Stimulated activated CD8-positive, alpha-beta memory T cell treated with anti-CD3 and anti-CD28 coated beads, Interleukin-4, amount 100 ng/mL, for 48 hours (primary cell): ENCODE results near the gene GPRC5B.

Experiments
- DNase-seq: peaks from one replicate; pipeline ENCODE4 v3.0.0-alpha.2; 2020

Gene GPRC5B

GRCh38 chr16:19896951-19897350, 12.3 kb upstream of the GPRC5B start:
- DNase-seq: no peak

GRCh38 chr16:19894586-19894985, 9.9 kb upstream of the GPRC5B start:
- DNase-seq: no peak

GRCh38 chr16:19892902-19893301, 8.3 kb upstream of the GPRC5B start:
- no peak for DNase-seq

- no peak for DNase-seq
Observed at GRCh38 chr16:19890901-19891300, 6.3 kb upstream of the GPRC5B start.

- DNase-seq: no peak
Observed at GRCh38 chr16:19888834-19889233, 4.2 kb upstream of the GPRC5B start.

- DNase-seq: peak; percentile 89
Observed at GRCh38 chr16:19886073-19886941, 1.7 kb upstream of the GPRC5B start.

- peak; percentile 40 for DNase-seq
Observed at GRCh38 chr16:19885451-19886072, 914 bp upstream of the GPRC5B start.

GRCh38 chr16:19883966-19884485, 622 bp downstream of the GPRC5B start:
- DNase-seq: no peak

GRCh38 chr16:19883296-19883965, 1.2 kb downstream of the GPRC5B start:
- DNase-seq: no peak

GRCh38 chr16:19882646-19883045, 2.0 kb downstream of the GPRC5B start:
- no peak for DNase-seq

GRCh38 chr16:19882186-19882585, 2.5 kb downstream of the GPRC5B start:
- no peak for DNase-seq

GRCh38 chr16:19881783-19882182, 2.9 kb downstream of the GPRC5B start:
- no peak for DNase-seq

GRCh38 chr16:19881028-19881427, 3.6 kb downstream of the GPRC5B start:
- no peak for DNase-seq

- DNase-seq: no peak
Observed at GRCh38 chr16:19879241-19879792, 5.3 kb downstream of the GPRC5B start.

GRCh38 chr16:19878757-19879156, 5.9 kb downstream of the GPRC5B start:
- DNase-seq: no peak

- DNase-seq: no peak
Observed at GRCh38 chr16:19876501-19877059, 8.1 kb downstream of the GPRC5B start.

GRCh38 chr16:19875900-19876299, 8.7 kb downstream of the GPRC5B start:
- DNase-seq: no peak

GRCh38 chr16:19874851-19875546, 9.6 kb downstream of the GPRC5B start:
- no peak for DNase-seq

GRCh38 chr16:19874026-19874425, 10.6 kb downstream of the GPRC5B start:
- DNase-seq: no peak

GRCh38 chr16:19872935-19873334, 11.7 kb downstream of the GPRC5B start:
- DNase-seq: no peak

GRCh38 chr16:19872179-19872863, 12.3 kb downstream of the GPRC5B start:
- no peak for DNase-seq

GRCh38 chr16:19871721-19872120, 12.9 kb downstream of the GPRC5B start:
- no peak for DNase-seq
